Measurements from ENCODE around the gene GSTM3. TPM values are rescaled to one million over a fixed set of nuclear protein-coding genes. Genes with fewer than 3 reads are reported as not detected.

The GSTM3 gene
- total and polyA plus RNA-seq, 2 of the 13 experiments (the other 11 are each of a cell fraction or from before 2014, with no cell fraction given) = 127 to 142 TPM

- TF ChIP-seq PAXIP1 (CRISPR knock-in tag; conservative IDR thresholded peaks at IDR 0.05) = peak; percentile 51; the same call in 1 of the 2 replicates
- TF ChIP-seq ARID5B (CRISPR knock-in tag; IDR thresholded peaks at IDR 0.05) = no peak
- no peak for TF ChIP-seq ZNF780A (CRISPR knock-in tag; IDR thresholded peaks at IDR 0.05)
- no peak for TF ChIP-seq CREB3 (CRISPR knock-in tag; IDR thresholded peaks at IDR 0.05)
- TF ChIP-seq ZNF761 (CRISPR knock-in tag; conservative IDR thresholded peaks at IDR 0.05) = no peak
- no peak; the same call in 1 of the 2 replicates for TF ChIP-seq SNAPC5 (CRISPR knock-in tag; IDR thresholded peaks at IDR 0.05; ENCODE audit: borderline replicate concordance)
- peak; percentile 63; the same call in 1 of the 2 replicates for TF ChIP-seq GABPB1 (CRISPR knock-in tag; IDR thresholded peaks at IDR 0.05)
- TF ChIP-seq SIX4 (CRISPR knock-in tag; IDR thresholded peaks at IDR 0.05) = no peak
- TF ChIP-seq ZNF354B (CRISPR knock-in tag; IDR thresholded peaks at IDR 0.05) = no peak
- TF ChIP-seq RFX1 (IDR thresholded peaks at IDR 0.05) = no peak
- no peak for TF ChIP-seq ZXDC (CRISPR knock-in tag; IDR thresholded peaks at IDR 0.05)
- no peak for TF ChIP-seq ZNF670 (CRISPR knock-in tag; IDR thresholded peaks at IDR 0.05; ENCODE audit: borderline replicate concordance)
- TF ChIP-seq PAWR (CRISPR knock-in tag; IDR thresholded peaks at IDR 0.05; ENCODE audit: borderline replicate concordance) = no peak
- TF ChIP-seq ZSCAN5A (CRISPR knock-in tag; IDR thresholded peaks at IDR 0.05; ENCODE audit: borderline replicate concordance) = peak; percentile 71; the same call in 1 of the 2 replicates
- peak; percentile 46; the same call in 1 of the 2 replicates for TF ChIP-seq MEF2D (CRISPR knock-in tag; IDR thresholded peaks at IDR 0.05)
These were observed 862 bp downstream of the GSTM3 start (continued) for GRCh38 chr1:109739738-109740614.

Measured in HepG2 (cell line).